Right lobe of liver (tissue), 4 donors: ENCODE results near the gene AIG1.

Source experiments
- CTCF ChIP-seq, 4 donors: fragments of 200-600 bp in 3 of 4; fragments of 450-650 bp in 1 of 4; IDR thresholded peaks; one replicate each; pipeline versions ENCODE4 v1.5.1 to v1.8.0; 2016 to 2022; ENCODE audit warnings: antibody characterized with exemption in 4 of 4, mild to moderate bottlenecking in 2 of 4
- POLR2A ChIP-seq: fragments of 450-650 bp; IDR thresholded peaks from one replicate; pipeline ENCODE4 v1.6.1; 2017; ENCODE audit warnings: antibody characterized with exemption, mild to moderate bottlenecking
- donor health status: DM: no; HTN: no; CAD: no.
- donor health status: DM: no; HTN: no; CAD: no.
- donor health status: DM: no; HTN: yes; CAD: no.

- TF ChIP-seq POLR2A (no peak), CTCF (IDR thresholded peaks at IDR 0.05) (no peak)
Observed at GRCh38 chr6:143127941-143128680, 67.4 kb downstream of the AIG1 start.
